ENCODE results near the gene VSTM2A.

GRCh38 chr7:54550471-54550870, 8.3 kb downstream of the VSTM2A start:
- TF ChIP-seq CTCF (conservative IDR thresholded peaks at IDR 0.05) (no peak), EZH2 (IDR thresholded peaks at IDR 0.05; ENCODE audit: low read depth) (no peak)

All from PC-9 (cell line).